Cardiac muscle cell (in vitro differentiated cells and primary cell): ENCODE measurements around the gene CARD18. TPM values are rescaled to one million over a fixed set of nuclear protein-coding genes. Genes with fewer than 3 reads are reported as not detected.

Experiments
- DNase-seq, 2 donors: peaks; one replicate each; pipeline versions ENCODE4 v3.0.0 to v3.0.0-alpha.2; 2010 to 2017; ENCODE audit warnings: low read depth in 1 of 2, low spot score in 1 of 2
- H3K27ac ChIP-seq: fragments of 200-600 bp; sonication (generic); 2 replicates; pipeline ENCODE4 v1.5.1; 2016
- H3K27me3 ChIP-seq: fragments of 200-600 bp; sonication (generic); 2 replicates; pipeline ENCODE4 v1.6.0; 2016; ENCODE audit warnings: control low read depth
- H3K36me3 ChIP-seq: fragments of 200-600 bp; sonication (generic); 2 replicates; pipeline ENCODE4 v1.5.1; 2016; ENCODE audit warnings: control low read depth
- H3K4me1 ChIP-seq: fragments of 200-600 bp; sonication (generic); 2 replicates; pipeline ENCODE4 v1.8.1; 2017; ENCODE audit warnings: low read depth, mild to moderate bottlenecking, mixed run types
- H3K4me3 ChIP-seq: fragments of 200-600 bp; sonication (generic); 2 replicates; pipeline ENCODE4 v1.5.1; 2016; ENCODE audit warnings: mild to moderate bottlenecking
- H3K9me3 ChIP-seq: fragments of 200-600 bp; sonication (generic); 2 replicates; pipeline ENCODE4 v1.5.1; 2017; ENCODE audit warnings: low read depth, mild to moderate bottlenecking, control low read depth
- polyA plus RNA-seq: library from polyadenylated mRNA; unstranded; fragments of >200 nt; fragmentation: Nextera tagmentation; extraction: Ambion mirVana; gene quantifications from 2 replicates; pipeline ENCODE4 v1.2.1, GENCODE V29; 2016
- total RNA-seq: library from RNA; depleted of rRNA; stranded (reverse); fragments of >200 nt; gene quantifications from 2 replicates; pipeline ENCODE4 v1.2.3, GENCODE V29; 2016
- TF ChIP-seq, protein P1 (sequence below): IDR thresholded peaks from 2 replicates; pipeline ENCODE4 v1.5.1; 2012; ENCODE audit warnings: low read depth, mild to moderate bottlenecking, low read length

Gene CARD18
- total and polyA plus RNA-seq, 2 experiments from 2014 or later = 0.50 TPM; not detected in 1

DNA sequence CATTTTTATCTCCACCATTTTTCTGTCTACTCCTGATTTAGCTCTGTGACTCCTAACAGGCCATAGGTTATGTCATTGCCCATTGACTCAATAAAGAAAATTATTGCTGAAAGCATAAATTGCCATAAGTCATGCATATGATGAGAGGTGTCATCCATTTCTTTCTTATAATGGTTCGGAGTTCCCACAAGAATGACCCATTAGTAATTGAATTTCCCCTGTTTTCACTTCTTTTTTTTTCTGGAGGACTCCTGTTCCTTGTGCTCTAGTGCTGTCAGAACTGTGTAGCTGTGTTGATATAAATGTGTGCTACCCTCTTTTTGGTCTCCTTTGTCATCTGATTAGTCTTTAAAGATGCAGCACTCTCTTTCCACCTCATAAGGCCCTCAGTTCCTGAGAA is 22.9 kb upstream of the CARD18 start:
- Histone ChIP-seq H3K9me3 (no peaks in the 10 kb centered on the region), H3K36me3 (no peaks in the 10 kb centered on the region), H3K27ac (no peak overlapping the region), H3K4me1 (no peaks in the 10 kb centered on the region), H3K4me3 (no peak overlapping the region), H3K27me3 (no peaks in the 10 kb centered on the region)
- TF ChIP-seq, protein P1, sequence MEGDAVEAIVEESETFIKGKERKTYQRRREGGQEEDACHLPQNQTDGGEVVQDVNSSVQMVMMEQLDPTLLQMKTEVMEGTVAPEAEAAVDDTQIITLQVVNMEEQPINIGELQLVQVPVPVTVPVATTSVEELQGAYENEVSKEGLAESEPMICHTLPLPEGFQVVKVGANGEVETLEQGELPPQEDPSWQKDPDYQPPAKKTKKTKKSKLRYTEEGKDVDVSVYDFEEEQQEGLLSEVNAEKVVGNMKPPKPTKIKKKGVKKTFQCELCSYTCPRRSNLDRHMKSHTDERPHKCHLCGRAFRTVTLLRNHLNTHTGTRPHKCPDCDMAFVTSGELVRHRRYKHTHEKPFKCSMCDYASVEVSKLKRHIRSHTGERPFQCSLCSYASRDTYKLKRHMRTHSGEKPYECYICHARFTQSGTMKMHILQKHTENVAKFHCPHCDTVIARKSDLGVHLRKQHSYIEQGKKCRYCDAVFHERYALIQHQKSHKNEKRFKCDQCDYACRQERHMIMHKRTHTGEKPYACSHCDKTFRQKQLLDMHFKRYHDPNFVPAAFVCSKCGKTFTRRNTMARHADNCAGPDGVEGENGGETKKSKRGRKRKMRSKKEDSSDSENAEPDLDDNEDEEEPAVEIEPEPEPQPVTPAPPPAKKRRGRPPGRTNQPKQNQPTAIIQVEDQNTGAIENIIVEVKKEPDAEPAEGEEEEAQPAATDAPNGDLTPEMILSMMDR = no peak
- no peak for DNase-seq

DNA sequence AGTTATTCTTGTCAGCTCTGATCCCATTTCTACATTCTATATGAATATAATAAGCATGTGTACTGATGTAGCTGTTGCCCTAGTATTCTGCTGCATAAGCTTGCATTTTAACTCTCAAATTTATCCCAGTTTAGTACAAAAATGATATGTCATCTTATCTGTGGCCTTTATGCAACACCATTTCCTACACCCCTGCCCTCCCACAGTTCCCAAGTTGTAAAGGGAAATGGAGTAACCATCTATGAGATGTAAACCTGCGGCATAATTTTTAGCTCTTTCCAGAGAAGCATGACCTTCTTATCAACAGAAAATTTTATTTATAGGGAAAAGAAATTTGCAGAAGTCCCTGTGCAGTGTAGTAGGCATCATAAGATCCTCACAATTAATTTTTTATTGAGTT is 18.9 kb upstream of the CARD18 start:
- no peaks in the 10 kb centered on the region for H3K36me3 ChIP-seq
- no peaks in the 10 kb centered on the region for H3K27me3 ChIP-seq
- no peak for DNase-seq
- TF ChIP-seq, protein P1 = no peak
- no peaks in the 10 kb centered on the region for H3K9me3 ChIP-seq
- no peaks in the 10 kb centered on the region for H3K4me1 ChIP-seq
- no peak overlapping the region for H3K4me3 ChIP-seq
- H3K27ac ChIP-seq = no peak overlapping the region

DNA sequence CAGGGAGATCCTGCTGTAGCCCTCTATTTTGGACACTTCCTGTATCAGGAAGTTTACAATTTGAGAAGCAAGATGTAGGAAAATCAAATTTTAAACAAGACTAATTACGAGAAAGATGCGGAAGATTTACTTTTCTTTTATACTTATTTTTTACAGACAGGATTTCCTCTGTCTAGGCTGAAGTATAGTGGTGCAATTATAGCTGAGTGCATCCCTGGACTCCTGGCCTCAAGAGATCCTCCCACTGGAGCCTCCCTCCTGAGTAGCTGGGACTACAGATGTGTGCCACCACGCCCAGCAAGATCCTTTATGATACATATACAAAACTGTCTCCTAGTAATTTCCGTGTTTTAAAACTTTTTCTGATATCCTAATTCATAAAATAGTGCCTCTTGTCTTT is 17.2 kb upstream of the CARD18 start:
- Histone ChIP-seq H3K27ac (no peak overlapping the region), H3K9me3 (no peaks in the 10 kb centered on the region), H3K4me1 (no peaks in the 10 kb centered on the region), H3K27me3 (no peaks in the 10 kb centered on the region), H3K4me3 (no peak overlapping the region), H3K36me3 (no peaks in the 10 kb centered on the region)
- TF ChIP-seq, protein P1 = no peak
- no peak for DNase-seq

DNA sequence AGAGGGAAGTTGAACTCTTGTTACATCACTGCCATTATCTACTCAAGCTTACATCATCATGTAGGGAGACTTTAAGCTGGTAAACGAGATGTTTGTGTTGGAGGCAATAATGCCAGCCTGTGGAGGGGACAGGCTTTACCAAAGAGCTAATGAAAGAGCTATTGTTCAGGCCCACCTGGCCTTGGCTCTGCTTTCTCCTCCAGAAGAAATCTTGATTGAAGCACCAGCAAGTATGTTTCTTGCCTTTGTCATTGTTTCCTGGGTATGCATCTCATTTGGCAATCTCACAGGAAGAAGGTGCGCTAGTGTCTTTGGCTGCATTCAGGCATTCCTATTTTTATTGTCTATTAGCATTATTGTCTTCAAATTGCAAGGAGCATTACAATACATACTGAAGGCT is 16.7 kb upstream of the CARD18 start:
- TF ChIP-seq, protein P1 = no peak
- Histone ChIP-seq H3K4me3 (no peak overlapping the region), H3K27ac (no peak overlapping the region), H3K9me3 (no peaks in the 10 kb centered on the region), H3K36me3 (no peaks in the 10 kb centered on the region), H3K4me1 (no peaks in the 10 kb centered on the region), H3K27me3 (no peaks in the 10 kb centered on the region)
- no peak for DNase-seq

DNA sequence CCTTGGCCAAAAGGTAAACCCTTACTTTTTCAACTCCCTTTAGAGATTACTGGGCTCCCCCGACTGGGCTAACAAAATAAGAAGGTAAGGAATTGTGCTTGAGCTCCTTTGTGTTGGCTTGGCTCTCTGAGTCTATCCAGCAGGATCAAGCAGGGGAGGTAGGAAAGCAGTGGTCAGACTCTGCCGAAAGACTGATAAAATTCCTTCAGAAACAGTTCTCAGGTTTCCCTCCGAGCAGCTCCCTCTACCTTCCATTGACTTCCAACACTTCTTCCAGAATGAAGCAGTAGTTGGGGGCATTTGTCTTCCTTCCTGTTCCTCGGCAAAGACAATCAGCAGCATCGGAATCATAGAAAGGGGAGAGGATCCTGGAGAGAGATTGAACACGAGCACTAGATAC is 16.1 kb upstream of the CARD18 start:
- Histone ChIP-seq H3K4me1 (no peaks in the 10 kb centered on the region), H3K9me3 (no peaks in the 10 kb centered on the region), H3K4me3 (no peak overlapping the region), H3K36me3 (no peaks in the 10 kb centered on the region), H3K27me3 (no peaks in the 10 kb centered on the region), H3K27ac (no peak overlapping the region)
- DNase-seq = no peak
- TF ChIP-seq, protein P1 = no peak

DNA sequence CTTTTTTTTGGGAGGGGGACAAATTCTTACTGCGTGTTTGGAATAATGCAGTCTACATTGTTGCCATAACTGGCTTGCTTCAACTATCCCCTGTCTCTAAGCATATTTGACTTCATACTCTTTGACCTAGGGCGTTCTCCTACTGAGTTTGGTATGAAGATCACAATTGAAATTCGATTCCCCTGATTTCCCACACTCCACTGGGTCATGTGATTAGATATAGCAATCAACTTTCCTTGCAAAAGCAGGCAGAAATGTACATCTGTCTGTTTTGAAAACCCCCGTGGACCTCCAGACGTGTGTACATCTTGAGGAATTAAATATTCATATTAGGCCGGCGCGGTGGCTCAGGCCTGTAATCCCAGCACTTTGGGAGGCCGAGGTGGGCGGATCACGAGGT is 13.8 kb upstream of the CARD18 start:
- no peak overlapping the region for H3K4me3 ChIP-seq
- no peak for DNase-seq

More for the DNA sequence above, 13.8 kb upstream of the CARD18 start:
- Histone ChIP-seq H3K27ac (no peak overlapping the region), H3K9me3 (no peaks in the 10 kb centered on the region), H3K27me3 (no peaks in the 10 kb centered on the region), H3K4me1 (no peaks in the 10 kb centered on the region), H3K36me3 (no peaks in the 10 kb centered on the region)
- TF ChIP-seq, protein P1 = no peak
